Loucy (cell line): ENCODE measurements around the gene INF2.

Experiments
- CTCF ChIP-seq: fragments of 200-600 bp; sonication (generic); conservative IDR thresholded peaks from 2 replicates; pipeline ENCODE4 v1.5.1; 2014; ENCODE audit warnings: mild to moderate bottlenecking, antibody characterized with exemption, low read length
- EZH2phosphoT487 ChIP-seq: fragments of 200-600 bp; IDR thresholded peaks from 2 replicates; pipeline ENCODE4 v1.6.1; 2018; ENCODE audit warnings: antibody characterized with exemption, mild to moderate bottlenecking, moderate library complexity, borderline replicate concordance

- TF ChIP-seq CTCF (peak; percentile 55), EZH2phosphoT487 (no peak)
Measured at GRCh38 chr14:104665657-104666522, 23.5 kb upstream of the INF2 start.
